GM12801 (cell line): ENCODE measurements around the gene DHRS1.

Source experiments
- TF ChIP-seq, protein P1 (sequence below): IDR thresholded peaks from one replicate; pipeline ENCODE4 v1.5.1; 2011; ENCODE audit warnings: control low read depth; ENCODE audit not compliant: insufficient read length; ENCODE audit errors: extremely low read depth

DHRS1 gene

DNA sequence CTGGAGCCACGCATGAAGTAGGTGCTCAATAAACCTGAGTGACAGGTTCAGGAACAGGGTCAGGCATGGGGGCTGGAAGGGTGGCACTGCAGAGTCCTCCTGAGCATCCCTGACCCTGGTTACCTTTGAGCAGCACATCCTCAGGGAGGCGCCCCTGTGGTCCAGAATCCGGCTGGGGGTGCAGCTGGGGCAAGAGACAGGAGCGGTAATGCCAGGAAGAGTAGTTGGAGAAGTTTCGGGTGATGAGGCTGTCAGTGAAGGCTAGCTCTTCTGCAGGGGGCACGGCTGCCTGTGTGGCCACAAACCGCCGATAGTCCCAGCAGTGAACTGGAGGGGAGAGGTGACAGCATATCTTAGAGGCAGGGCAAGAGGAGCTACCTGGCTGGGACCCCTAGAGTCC, 30.2 kb downstream of the DHRS1 start:
- TF ChIP-seq, protein P1, sequence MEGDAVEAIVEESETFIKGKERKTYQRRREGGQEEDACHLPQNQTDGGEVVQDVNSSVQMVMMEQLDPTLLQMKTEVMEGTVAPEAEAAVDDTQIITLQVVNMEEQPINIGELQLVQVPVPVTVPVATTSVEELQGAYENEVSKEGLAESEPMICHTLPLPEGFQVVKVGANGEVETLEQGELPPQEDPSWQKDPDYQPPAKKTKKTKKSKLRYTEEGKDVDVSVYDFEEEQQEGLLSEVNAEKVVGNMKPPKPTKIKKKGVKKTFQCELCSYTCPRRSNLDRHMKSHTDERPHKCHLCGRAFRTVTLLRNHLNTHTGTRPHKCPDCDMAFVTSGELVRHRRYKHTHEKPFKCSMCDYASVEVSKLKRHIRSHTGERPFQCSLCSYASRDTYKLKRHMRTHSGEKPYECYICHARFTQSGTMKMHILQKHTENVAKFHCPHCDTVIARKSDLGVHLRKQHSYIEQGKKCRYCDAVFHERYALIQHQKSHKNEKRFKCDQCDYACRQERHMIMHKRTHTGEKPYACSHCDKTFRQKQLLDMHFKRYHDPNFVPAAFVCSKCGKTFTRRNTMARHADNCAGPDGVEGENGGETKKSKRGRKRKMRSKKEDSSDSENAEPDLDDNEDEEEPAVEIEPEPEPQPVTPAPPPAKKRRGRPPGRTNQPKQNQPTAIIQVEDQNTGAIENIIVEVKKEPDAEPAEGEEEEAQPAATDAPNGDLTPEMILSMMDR: no peak

DNA sequence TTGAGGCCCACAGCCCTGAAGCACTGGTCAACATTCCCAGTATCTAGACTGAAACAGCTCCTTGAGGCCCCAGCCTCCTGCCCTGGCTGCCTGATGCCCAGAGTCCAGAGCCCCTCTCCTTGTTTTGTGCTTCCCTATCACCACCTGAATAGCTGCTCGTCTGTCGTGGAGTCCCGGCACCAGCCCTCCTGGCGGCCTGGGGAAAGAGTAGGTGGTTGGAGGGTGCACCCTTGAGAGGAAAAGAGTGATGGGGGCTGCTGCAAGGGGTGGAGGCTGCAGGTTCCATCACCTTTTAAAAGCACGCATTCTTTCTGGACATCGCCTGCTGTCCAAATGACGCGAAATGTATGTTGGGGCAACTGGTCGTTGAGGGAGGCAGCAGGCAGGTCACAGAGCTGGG, 31.4 kb downstream of the DHRS1 start:
- TF ChIP-seq, protein P1: no peak

DNA sequence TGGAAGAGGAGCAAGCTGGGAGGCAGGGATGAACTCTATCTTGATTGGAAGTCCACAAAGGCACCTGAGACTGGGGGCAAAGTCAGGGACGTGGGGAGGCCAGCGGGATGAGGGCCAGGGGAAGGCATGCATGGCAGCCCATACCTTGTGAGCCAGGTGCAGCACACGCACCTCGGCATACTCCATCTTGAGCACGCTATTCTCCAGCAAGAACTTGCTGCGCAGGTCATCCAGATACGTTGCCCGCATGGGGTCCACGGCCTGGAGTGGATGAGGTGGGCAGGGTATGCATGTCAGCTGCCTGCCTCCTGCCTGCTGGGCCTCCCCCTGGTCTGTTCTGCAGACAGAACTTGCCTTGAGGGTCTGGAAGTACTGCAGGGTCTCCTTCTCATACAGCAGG, 32.1 kb downstream of the DHRS1 start:
- TF ChIP-seq, protein P1: no peak

DNA sequence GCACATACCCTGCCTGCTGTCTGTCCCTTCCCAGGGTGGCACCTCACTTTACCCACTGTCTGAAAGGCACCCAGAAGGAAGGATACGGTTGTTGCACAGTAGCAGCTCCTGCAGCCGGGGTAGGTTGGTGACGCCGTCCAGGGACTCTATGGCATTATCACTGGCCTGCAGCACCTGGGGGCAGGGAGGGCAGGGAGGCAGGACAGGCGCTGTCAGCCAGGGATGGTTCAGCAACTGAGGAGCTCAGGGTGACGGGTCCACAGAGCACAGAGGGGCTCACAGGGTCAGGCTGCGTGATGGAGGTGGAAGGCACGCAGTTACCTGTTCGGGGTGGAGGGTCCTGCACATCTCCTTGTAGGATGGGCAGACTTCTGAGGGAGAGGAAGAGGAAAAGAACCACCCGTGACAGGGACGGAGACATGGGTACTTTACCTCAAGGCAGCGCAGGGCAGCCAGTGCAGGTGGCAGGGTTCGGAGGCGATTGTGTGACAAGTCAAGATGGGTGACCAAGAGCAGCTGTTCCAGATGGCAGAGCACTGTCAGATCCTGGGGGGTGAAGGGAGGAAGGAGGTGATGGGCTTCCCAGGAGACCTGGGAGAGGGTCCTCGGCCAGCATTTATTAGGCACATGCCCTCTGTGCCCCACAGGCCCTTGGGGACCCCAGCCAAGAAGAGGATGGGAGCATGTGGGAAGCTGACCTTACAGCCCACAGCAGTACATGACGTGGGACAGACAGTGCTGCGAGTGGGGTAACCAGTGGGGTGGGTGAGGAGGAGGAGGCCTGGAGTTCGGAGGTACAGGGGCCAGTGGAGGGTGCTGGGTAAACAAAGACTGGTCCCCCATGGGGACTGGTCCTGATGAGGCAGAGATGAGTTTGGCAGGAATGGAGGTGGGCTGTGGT, 33.0 kb downstream of the DHRS1 start:
- TF ChIP-seq, protein P1: no peak

DNA sequence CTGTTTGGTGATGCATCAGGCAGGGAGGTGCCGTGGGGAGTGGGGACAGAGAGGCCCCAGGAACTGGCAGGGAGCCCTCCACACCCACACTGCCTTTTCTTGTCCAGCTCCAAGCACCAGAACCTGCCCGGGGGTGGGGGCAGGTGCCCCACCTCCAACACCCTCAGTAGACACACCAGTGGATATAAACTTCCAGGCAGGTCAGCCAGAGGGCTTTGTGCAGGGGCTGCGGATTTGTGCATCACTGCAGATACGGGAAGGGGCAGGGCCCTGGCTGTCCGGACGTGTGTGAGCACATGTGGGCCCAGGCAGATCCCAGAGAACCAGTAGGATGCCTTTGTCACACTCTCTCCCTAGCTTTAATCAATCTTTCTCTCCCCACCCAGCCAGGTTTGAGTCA, 35.3 kb downstream of the DHRS1 start:
- TF ChIP-seq, protein P1: no peak

DNA sequence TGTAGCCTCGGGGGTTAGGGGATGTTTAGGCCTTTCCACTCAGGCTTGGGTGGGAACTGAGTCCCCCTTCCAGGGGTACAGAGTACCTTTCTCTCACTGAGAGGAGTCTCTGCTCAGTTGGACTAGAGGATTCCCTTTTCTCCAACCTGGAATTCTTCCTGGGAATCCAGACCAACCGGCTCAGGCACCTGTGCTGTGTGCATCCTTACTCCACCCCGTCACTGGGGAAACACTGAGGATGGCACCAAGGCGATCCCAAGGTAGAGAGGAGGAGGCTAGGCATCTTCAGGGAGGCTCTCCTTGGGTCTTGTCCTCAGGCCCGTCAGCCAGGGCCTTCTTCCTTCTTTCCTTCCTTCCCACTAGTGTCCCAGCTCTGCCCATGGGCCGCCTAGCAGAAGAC, 35.7 kb downstream of the DHRS1 start:
- TF ChIP-seq, protein P1: no peak

DNA sequence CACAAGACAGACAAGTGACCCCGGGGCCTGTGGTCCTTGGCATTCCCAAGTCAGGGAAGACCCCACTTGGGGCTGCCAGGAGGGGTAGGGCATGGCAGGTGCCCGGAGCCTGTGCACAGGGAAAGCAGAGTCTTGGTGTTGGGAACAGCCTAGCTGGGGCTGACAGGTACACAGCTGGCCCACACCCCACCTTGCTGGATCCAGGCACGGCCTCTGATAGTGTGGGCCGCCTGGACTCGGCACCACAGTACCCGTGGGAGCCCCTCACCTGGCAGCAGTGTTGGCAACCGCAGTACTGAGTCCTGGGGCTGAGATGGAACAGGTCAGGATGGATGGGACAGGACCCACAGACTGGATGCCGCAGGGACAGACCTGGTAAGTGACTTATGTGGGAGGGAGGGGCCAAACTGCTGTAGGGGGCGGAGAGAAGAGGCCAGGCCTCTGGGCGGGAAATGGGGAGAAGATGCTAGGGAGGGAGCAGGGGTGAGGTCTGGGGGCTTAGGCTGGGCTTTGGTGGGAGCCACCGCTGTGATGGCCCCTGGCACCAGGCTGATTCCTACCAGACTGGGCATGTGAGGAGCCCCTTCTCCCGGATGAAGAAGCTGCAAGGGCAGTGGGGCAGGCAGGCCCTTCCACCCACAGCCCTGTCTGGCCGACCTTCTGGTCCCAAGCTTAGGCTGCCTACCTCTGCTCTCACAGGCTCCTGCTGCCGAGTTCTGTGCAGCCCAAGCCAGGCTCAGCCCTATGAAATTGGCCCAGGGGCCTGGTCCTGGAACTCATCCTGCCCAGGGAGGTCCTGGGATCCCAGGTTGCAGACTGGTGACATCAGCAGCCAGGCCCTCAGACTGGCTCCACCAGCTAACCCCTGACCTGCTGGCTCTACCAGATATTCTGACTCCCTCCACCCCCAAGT, 36.5 kb downstream of the DHRS1 start, which contains the start of gene TGM1:
Gene TGM1, minus strand, starts transcription at position 357 of the 913 bp plus-strand sequence. CDS start 825 bp downstream, outside the sequence.
- TF ChIP-seq, protein P1: no peak
